T-helper 2 cell treated with Interferon-gamma antibody and Interleukin-4, amounts not matched to agents 5 μg/mL and 100 μg/mL, for 36 hours (primary cell): Measurements from ENCODE around the gene COL5A1.

Source experiments
- DNase-seq: peaks from one replicate; pipeline ENCODE4 v3.0.0; 2021; ENCODE audit warnings: low spot score
- H3K27ac Mint-ChIP-seq: one replicate; pipeline ENCODE4 v1.8.0; 2021; ENCODE audit warnings: mild to moderate bottlenecking, mixed read lengths
- H3K27me3 Mint-ChIP-seq: one replicate; pipeline ENCODE4 v1.8.0; 2021; ENCODE audit warnings: low read depth, mixed read lengths
- H3K36me3 Mint-ChIP-seq: one replicate; pipeline ENCODE4 v1.8.0; 2021; ENCODE audit warnings: low read depth, mixed read lengths
- H3K4me1 Mint-ChIP-seq: one replicate; pipeline ENCODE4 v1.8.0; 2021; ENCODE audit warnings: low read depth, mixed read lengths
- H3K4me3 Mint-ChIP-seq: one replicate; pipeline ENCODE4 v1.8.0; 2022; ENCODE audit warnings: mild to moderate bottlenecking, moderate library complexity, mixed read lengths
- H3K9me3 Mint-ChIP-seq: one replicate; pipeline ENCODE4 v1.8.0; 2021; ENCODE audit warnings: mixed read lengths

COL5A1 gene

GRCh38 chr9:134834217-134834956, 192.8 kb downstream of the COL5A1 start:
- Mint-ChIP-seq H3K36me3 (no peaks in the 10 kb centered on the region), H3K4me3 (no peak overlapping the region), H3K4me1 (no peaks in the 10 kb centered on the region), H3K27me3 (no peaks in the 10 kb centered on the region), H3K27ac (no peak overlapping the region), H3K9me3 (no peaks in the 10 kb centered on the region)
- DNase-seq, result no peak

GRCh38 chr9:134834957-134835419, 193.4 kb downstream of the COL5A1 start:
- Mint-ChIP-seq H3K4me3 (no peak overlapping the region), H3K4me1 (no peaks in the 10 kb centered on the region), H3K27me3 (no peaks in the 10 kb centered on the region), H3K36me3 (no peaks in the 10 kb centered on the region), H3K9me3 (no peaks in the 10 kb centered on the region), H3K27ac (no peak overlapping the region)
- no peak for DNase-seq

- Mint-ChIP-seq H3K27ac (no peak overlapping the region), H3K36me3 (no peaks in the 10 kb centered on the region), H3K27me3 (no peaks in the 10 kb centered on the region), H3K4me3 (no peak overlapping the region), H3K9me3 (no peaks in the 10 kb centered on the region), H3K4me1 (no peaks in the 10 kb centered on the region)
- no peak for DNase-seq
Observed at GRCh38 chr9:134835448-134835847, 193.8 kb downstream of the COL5A1 start.

GRCh38 chr9:134835987-134836386, 194.4 kb downstream of the COL5A1 start:
- DNase-seq, result no peak
- Mint-ChIP-seq H3K36me3 (no peaks in the 10 kb centered on the region), H3K4me3 (no peak overlapping the region), H3K27ac (no peak overlapping the region), H3K9me3 (no peaks in the 10 kb centered on the region), H3K27me3 (no peaks in the 10 kb centered on the region), H3K4me1 (no peaks in the 10 kb centered on the region)

- Mint-ChIP-seq H3K36me3 (no peaks in the 10 kb centered on the region), H3K4me3 (no peak overlapping the region), H3K4me1 (no peaks in the 10 kb centered on the region), H3K27me3 (no peaks in the 10 kb centered on the region), H3K27ac (no peak overlapping the region), H3K9me3 (no peaks in the 10 kb centered on the region)
- no peak for DNase-seq
Observed at GRCh38 chr9:134836406-134836970, 194.9 kb downstream of the COL5A1 start.

- no peaks in the 10 kb centered on the region for H3K36me3 Mint-ChIP-seq
- no peak overlapping the region for H3K27ac Mint-ChIP-seq
- no peak for DNase-seq
- H3K4me3 Mint-ChIP-seq, result no peak overlapping the region
- H3K9me3 Mint-ChIP-seq, result no peaks in the 10 kb centered on the region
- H3K27me3 Mint-ChIP-seq, result no peaks in the 10 kb centered on the region
- H3K4me1 Mint-ChIP-seq, result no peaks in the 10 kb centered on the region
Observed at GRCh38 chr9:134837529-134837928, 195.9 kb downstream of the COL5A1 start.

GRCh38 chr9:134838651-134839454, 197.2 kb downstream of the COL5A1 start:
- no peak for DNase-seq
- Mint-ChIP-seq H3K4me1 (no peaks in the 10 kb centered on the region), H3K27ac (no peak overlapping the region), H3K27me3 (no peaks in the 10 kb centered on the region), H3K4me3 (no peak overlapping the region), H3K9me3 (no peaks in the 10 kb centered on the region), H3K36me3 (no peaks in the 10 kb centered on the region)

- Mint-ChIP-seq H3K4me1 (no peaks in the 10 kb centered on the region), H3K27me3 (no peaks in the 10 kb centered on the region), H3K36me3 (no peaks in the 10 kb centered on the region), H3K27ac (no peak overlapping the region), H3K9me3 (no peaks in the 10 kb centered on the region), H3K4me3 (no peak overlapping the region)
- DNase-seq, result no peak
Observed at GRCh38 chr9:134839455-134840125, 198.0 kb downstream of the COL5A1 start.

GRCh38 chr9:134840511-134840910, 198.9 kb downstream of the COL5A1 start:
- no peaks in the 10 kb centered on the region for H3K4me1 Mint-ChIP-seq
- no peaks in the 10 kb centered on the region for H3K27me3 Mint-ChIP-seq
- no peak overlapping the region for H3K4me3 Mint-ChIP-seq
- H3K36me3 Mint-ChIP-seq, result no peaks in the 10 kb centered on the region
- no peaks in the 10 kb centered on the region for H3K9me3 Mint-ChIP-seq
- no peak overlapping the region for H3K27ac Mint-ChIP-seq
- DNase-seq, result no peak

GRCh38 chr9:134841180-134841904, 199.7 kb downstream of the COL5A1 start:
- no peaks in the 10 kb centered on the region for H3K27me3 Mint-ChIP-seq
- no peaks in the 10 kb centered on the region for H3K36me3 Mint-ChIP-seq

GRCh38 chr9:134842321-134842720, 200.7 kb downstream of the COL5A1 start:
- no peaks in the 10 kb centered on the region for H3K27me3 Mint-ChIP-seq
- H3K9me3 Mint-ChIP-seq, result no peaks in the 10 kb centered on the region
- no peaks in the 10 kb centered on the region for H3K4me1 Mint-ChIP-seq
- no peaks in the 10 kb centered on the region for H3K36me3 Mint-ChIP-seq
- no peak overlapping the region for H3K4me3 Mint-ChIP-seq
- H3K27ac Mint-ChIP-seq, result no peak overlapping the region
- DNase-seq, result no peak

More at GRCh38 chr9:134841180-134841904, 199.7 kb downstream of the COL5A1 start:
- no peak for DNase-seq
- H3K27ac Mint-ChIP-seq, result no peak overlapping the region
- no peaks in the 10 kb centered on the region for H3K4me1 Mint-ChIP-seq
- H3K4me3 Mint-ChIP-seq, result no peak overlapping the region
- no peaks in the 10 kb centered on the region for H3K9me3 Mint-ChIP-seq

GRCh38 chr9:134843740-134844139, 202.1 kb downstream of the COL5A1 start:
- no peak for DNase-seq
- no peak overlapping the region for H3K27ac Mint-ChIP-seq
- no peaks in the 10 kb centered on the region for H3K27me3 Mint-ChIP-seq
- no peak overlapping the region for H3K4me3 Mint-ChIP-seq
- H3K9me3 Mint-ChIP-seq, result no peaks in the 10 kb centered on the region
- H3K36me3 Mint-ChIP-seq, result no peaks in the 10 kb centered on the region
- no peaks in the 10 kb centered on the region for H3K4me1 Mint-ChIP-seq

- Mint-ChIP-seq H3K4me3 (no peak overlapping the region), H3K36me3 (no peaks in the 10 kb centered on the region)
Observed at GRCh38 chr9:134844821-134845220, 203.2 kb downstream of the COL5A1 start.

More at GRCh38 chr9:134844821-134845220, 203.2 kb downstream of the COL5A1 start:
- no peak for DNase-seq
- Mint-ChIP-seq H3K27me3 (no peaks in the 10 kb centered on the region), H3K4me1 (no peaks in the 10 kb centered on the region), H3K9me3 (no peaks in the 10 kb centered on the region), H3K27ac (no peak overlapping the region)
